Measurements from ENCODE around the gene LTBP4.

DNA sequence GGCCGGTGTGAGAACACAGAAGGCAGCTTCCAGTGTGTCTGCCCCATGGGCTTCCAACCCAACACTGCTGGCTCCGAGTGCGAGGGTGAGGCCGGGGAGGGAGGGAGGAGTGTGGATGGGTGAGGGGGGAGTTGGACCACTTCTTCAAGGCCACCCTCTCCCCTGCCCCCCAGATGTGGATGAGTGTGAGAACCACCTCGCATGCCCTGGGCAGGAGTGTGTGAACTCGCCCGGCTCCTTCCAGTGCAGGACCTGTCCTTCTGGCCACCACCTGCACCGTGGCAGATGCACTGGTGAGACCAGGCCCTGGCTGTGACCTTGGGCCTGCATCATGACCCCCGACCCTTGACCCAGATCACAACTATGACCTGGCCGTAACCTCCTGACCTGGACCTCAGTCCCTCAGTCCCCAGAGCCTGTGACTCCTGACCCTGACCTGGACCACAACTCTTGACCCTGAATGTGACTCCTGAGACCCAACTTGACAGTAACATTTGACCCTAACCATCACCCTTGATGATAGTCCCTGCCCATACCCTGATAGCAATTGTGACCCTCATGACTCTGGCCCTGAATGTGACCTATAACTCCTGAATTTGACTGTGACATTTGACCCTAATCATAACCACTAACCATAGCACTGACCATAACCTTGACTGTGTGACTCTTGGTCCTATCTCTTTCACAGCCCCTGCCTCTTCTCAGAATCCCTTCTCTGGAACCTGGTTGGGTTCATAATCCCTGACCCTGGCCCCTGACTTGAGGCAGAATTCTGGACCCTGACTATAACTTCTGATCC, 10.9 kb downstream of the LTBP4 start:
- no peak for TF ChIP-seq EZH2 (IDR thresholded peaks at IDR 0.05; ENCODE audit: insufficient read depth, low read length)
- TF ChIP-seq, protein P1, sequence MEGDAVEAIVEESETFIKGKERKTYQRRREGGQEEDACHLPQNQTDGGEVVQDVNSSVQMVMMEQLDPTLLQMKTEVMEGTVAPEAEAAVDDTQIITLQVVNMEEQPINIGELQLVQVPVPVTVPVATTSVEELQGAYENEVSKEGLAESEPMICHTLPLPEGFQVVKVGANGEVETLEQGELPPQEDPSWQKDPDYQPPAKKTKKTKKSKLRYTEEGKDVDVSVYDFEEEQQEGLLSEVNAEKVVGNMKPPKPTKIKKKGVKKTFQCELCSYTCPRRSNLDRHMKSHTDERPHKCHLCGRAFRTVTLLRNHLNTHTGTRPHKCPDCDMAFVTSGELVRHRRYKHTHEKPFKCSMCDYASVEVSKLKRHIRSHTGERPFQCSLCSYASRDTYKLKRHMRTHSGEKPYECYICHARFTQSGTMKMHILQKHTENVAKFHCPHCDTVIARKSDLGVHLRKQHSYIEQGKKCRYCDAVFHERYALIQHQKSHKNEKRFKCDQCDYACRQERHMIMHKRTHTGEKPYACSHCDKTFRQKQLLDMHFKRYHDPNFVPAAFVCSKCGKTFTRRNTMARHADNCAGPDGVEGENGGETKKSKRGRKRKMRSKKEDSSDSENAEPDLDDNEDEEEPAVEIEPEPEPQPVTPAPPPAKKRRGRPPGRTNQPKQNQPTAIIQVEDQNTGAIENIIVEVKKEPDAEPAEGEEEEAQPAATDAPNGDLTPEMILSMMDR (IDR thresholded peaks at IDR 0.05; ENCODE audit: insufficient read depth, low read depth, low read length), result no peak

Measured in astrocyte (in vitro differentiated cells and primary cell).